ENCODE results near the gene UBASH3B.

Gene UBASH3B

DNA sequence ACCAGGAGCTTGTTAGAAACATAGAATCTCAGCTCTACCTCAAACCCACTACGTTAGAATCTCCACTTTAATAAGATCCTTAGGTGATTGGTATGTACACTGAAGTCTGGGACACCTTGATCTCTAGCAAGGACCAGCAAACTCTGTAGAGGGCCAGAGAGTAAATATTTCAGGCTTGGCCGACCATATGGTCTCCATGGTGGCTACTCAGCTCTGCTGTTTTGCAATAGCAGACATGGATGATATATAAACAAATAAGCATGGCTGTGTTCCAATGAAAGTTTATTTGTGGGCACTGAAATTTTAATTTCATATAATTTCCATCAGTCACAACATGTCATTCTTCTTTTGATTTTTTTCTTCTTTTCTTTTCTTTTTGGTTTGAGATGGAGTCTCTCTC is 23.9 kb downstream of the UBASH3B start:
- no peak for DNase-seq (ENCODE audit: low read depth in 1 of 2, low spot score in 1 of 2)
- no peaks in the 10 kb centered on the region for H3K27me3 ChIP-seq (ENCODE audit: insufficient read depth, poor library complexity, severe bottlenecking)
- no peak overlapping the region for H3K4me3 ChIP-seq (replicated peaks; ENCODE audit: insufficient read depth, low read length)
- H3K27ac ChIP-seq (replicated peaks): no peak overlapping the region
- TF ChIP-seq SPI1 (IDR thresholded peaks at IDR 0.05; ENCODE audit: borderline replicate concordance, low read depth) (no peak), GABPA (IDR thresholded peaks at IDR 0.05; ENCODE audit: low read depth) (no peak), POLR2AphosphoS5 (IDR thresholded peaks at IDR 0.05; ENCODE audit: low read depth) (no peak)
- TF ChIP-seq, protein P1, sequence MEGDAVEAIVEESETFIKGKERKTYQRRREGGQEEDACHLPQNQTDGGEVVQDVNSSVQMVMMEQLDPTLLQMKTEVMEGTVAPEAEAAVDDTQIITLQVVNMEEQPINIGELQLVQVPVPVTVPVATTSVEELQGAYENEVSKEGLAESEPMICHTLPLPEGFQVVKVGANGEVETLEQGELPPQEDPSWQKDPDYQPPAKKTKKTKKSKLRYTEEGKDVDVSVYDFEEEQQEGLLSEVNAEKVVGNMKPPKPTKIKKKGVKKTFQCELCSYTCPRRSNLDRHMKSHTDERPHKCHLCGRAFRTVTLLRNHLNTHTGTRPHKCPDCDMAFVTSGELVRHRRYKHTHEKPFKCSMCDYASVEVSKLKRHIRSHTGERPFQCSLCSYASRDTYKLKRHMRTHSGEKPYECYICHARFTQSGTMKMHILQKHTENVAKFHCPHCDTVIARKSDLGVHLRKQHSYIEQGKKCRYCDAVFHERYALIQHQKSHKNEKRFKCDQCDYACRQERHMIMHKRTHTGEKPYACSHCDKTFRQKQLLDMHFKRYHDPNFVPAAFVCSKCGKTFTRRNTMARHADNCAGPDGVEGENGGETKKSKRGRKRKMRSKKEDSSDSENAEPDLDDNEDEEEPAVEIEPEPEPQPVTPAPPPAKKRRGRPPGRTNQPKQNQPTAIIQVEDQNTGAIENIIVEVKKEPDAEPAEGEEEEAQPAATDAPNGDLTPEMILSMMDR (IDR thresholded peaks at IDR 0.05; ENCODE audit: insufficient read depth, low read length): no peak
- TF ChIP-seq, protein P2, sequence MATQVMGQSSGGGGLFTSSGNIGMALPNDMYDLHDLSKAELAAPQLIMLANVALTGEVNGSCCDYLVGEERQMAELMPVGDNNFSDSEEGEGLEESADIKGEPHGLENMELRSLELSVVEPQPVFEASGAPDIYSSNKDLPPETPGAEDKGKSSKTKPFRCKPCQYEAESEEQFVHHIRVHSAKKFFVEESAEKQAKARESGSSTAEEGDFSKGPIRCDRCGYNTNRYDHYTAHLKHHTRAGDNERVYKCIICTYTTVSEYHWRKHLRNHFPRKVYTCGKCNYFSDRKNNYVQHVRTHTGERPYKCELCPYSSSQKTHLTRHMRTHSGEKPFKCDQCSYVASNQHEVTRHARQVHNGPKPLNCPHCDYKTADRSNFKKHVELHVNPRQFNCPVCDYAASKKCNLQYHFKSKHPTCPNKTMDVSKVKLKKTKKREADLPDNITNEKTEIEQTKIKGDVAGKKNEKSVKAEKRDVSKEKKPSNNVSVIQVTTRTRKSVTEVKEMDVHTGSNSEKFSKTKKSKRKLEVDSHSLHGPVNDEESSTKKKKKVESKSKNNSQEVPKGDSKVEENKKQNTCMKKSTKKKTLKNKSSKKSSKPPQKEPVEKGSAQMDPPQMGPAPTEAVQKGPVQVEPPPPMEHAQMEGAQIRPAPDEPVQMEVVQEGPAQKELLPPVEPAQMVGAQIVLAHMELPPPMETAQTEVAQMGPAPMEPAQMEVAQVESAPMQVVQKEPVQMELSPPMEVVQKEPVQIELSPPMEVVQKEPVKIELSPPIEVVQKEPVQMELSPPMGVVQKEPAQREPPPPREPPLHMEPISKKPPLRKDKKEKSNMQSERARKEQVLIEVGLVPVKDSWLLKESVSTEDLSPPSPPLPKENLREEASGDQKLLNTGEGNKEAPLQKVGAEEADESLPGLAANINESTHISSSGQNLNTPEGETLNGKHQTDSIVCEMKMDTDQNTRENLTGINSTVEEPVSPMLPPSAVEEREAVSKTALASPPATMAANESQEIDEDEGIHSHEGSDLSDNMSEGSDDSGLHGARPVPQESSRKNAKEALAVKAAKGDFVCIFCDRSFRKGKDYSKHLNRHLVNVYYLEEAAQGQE (IDR thresholded peaks at IDR 0.05; ENCODE audit: insufficient replicate concordance, low read depth): no peak

DNA sequence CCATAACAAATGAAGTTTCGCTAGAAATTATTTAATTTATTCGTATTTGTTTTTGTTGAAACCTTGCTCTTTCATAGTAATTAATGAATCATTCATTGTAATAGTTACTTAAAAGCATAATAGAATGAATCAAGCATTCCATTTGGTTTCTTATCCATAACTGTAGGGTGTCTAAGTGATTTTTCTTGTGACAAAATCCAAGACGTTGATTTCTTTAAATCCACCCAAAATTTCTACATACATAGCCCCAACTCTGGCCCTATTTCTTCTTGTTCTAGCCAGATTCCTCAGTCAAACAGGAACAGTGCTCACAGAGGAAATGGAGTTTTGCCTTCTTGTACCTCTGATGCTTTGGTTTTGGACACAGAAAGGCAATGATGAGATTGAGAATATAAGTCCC is 25.5 kb downstream of the UBASH3B start:
- TF ChIP-seq, protein P2 (IDR thresholded peaks at IDR 0.05; ENCODE audit: insufficient replicate concordance, low read depth): no peak
- TF ChIP-seq SPI1 (IDR thresholded peaks at IDR 0.05; ENCODE audit: borderline replicate concordance, low read depth) (no peak), GABPA (IDR thresholded peaks at IDR 0.05; ENCODE audit: low read depth) (no peak), POLR2AphosphoS5 (IDR thresholded peaks at IDR 0.05; ENCODE audit: low read depth) (no peak)
- TF ChIP-seq, protein P1 (IDR thresholded peaks at IDR 0.05; ENCODE audit: insufficient read depth, low read length): no peak
- Histone ChIP-seq H3K4me3 (replicated peaks; ENCODE audit: insufficient read depth, low read length) (no peak overlapping the region), H3K27me3 (ENCODE audit: insufficient read depth, poor library complexity, severe bottlenecking) (no peaks in the 10 kb centered on the region), H3K27ac (replicated peaks) (no peak overlapping the region)
- DNase-seq (ENCODE audit: low read depth in 1 of 2, low spot score in 1 of 2): no peak

DNA sequence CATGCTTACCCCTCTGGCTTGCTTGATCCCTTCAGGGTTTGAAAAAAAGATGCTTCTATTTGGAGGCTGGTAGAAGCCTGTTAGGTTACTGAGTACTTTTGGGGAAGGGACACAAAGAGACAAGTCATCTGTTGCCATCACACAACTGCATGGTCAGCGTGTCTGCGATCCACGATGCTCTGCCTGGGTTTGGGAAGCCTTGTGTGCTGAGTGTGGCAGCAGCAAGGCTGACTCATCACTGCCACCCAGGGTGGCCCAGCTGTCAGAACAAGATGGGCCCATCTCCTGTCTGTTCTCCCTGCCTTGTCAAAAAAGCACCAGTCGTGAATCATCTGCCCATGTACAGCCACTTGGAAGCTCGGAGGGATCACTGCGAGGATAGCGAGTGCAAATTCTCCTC is 26.2 kb downstream of the UBASH3B start:
- no peak for DNase-seq (ENCODE audit: low read depth in 1 of 2, low spot score in 1 of 2)
- H3K27ac ChIP-seq (replicated peaks): no peak overlapping the region
- no peak overlapping the region for H3K4me3 ChIP-seq (replicated peaks; ENCODE audit: insufficient read depth, low read length)
- TF ChIP-seq, protein P1 (IDR thresholded peaks at IDR 0.05; ENCODE audit: insufficient read depth, low read length): no peak
- no peak for TF ChIP-seq GABPA (IDR thresholded peaks at IDR 0.05; ENCODE audit: low read depth)
- TF ChIP-seq SPI1 (IDR thresholded peaks at IDR 0.05; ENCODE audit: borderline replicate concordance, low read depth): no peak
- TF ChIP-seq, protein P2 (IDR thresholded peaks at IDR 0.05; ENCODE audit: insufficient replicate concordance, low read depth): no peak
- TF ChIP-seq POLR2AphosphoS5 (IDR thresholded peaks at IDR 0.05; ENCODE audit: low read depth): no peak
- no peaks in the 10 kb centered on the region for H3K27me3 ChIP-seq (ENCODE audit: insufficient read depth, poor library complexity, severe bottlenecking)

Data from HL-60 (cell line).